SH-SY5Y (cell line): ENCODE results near the gene SLC35F3.

Experiments used
- GATA2 ChIP-seq: IDR thresholded peaks from 2 replicates; pipeline ENCODE4 v1.6.1; 2011; ENCODE audit warnings: mild to moderate bottlenecking, low read depth, low read length
- GATA3 ChIP-seq: IDR thresholded peaks from 2 replicates; pipeline ENCODE4 v1.6.1; 2011; ENCODE audit warnings: low read depth, mild to moderate bottlenecking, low read length, moderate library complexity

- TF ChIP-seq GATA3, result no peak
- TF ChIP-seq GATA2, result no peak
These were observed 393.2 kb downstream of the SLC35F3 start for GRCh38 chr1:234297668-234298067.
